ENCODE data around the gene NSMCE1. TPM values are rescaled to one million over a fixed set of nuclear protein-coding genes. Genes with fewer than 3 reads are reported as not detected.
A peak's percentile ranks its signal among the peaks of the same experiment; 100 is the strongest.

The NSMCE1 gene
- total RNA-seq, 1 experiment from 2014 or later = 19.3 TPM

DNA sequence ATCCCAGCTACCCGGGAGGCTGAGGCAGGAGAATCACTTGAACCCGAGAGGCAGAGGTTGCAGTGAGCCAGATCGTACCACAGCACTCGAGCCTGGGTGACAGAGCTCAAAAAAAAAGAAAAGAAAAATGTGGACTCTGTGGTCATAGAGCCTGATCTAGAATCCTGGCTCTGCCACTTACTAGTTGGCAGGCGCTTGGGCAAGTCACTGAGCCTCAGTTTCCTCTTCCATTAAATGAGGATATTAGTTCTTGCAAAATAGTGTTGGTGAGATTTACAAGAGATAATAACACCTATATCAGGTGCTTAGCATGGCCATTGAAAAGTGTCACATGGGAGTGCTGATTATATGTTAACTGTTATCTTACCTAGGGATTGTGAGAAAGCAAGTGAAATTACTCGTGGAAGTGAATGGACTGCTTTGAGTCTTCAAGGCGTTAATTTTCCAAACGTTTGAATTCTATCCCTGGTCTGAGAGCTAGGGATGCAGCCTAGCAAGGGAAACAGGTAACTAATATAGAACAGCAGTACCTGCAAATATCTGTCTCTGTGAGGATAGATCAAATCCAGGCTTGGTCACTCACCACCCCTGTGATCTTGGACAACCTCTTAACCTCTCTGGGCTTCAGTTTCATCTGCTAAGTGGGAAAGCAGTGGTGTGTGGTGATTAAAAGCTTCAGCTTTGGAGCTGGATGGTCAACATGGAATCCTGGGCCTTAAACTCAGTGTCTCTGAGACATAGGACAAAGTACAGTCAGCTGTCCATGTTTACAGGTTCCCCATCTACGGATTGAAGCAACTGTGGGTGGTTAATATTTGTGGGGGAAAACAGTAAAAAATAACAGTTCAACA lies 953 bp upstream of the NSMCE1 start:
- H3K56ac ChIP-seq (ENCODE audit: insufficient read length, low read depth, low read length) = no peak overlapping the region

More for the DNA sequence above, 953 bp upstream of the NSMCE1 start:
- no peaks in the 10 kb centered on the region; the same call in 1 of the 2 replicates for H3K27me3 Mint-ChIP-seq (ENCODE audit: low read depth)
- no peak overlapping the region for H3K27ac ChIP-seq (ENCODE audit: insufficient read length, low read depth, low read length)
- no peak overlapping the region for H4K91ac ChIP-seq (ENCODE audit: insufficient read length, low read depth, low read length)
- H3K9ac ChIP-seq (ENCODE audit: extremely low read depth, insufficient read length, low read length) = no peak overlapping the region
- H4K5ac ChIP-seq (ENCODE audit: insufficient read length, low read depth, low read length) = no peak overlapping the region
- no peak overlapping the region for H2BK5ac ChIP-seq (ENCODE audit: insufficient read length, low read length)
- H3K27ac Mint-ChIP-seq = no peak overlapping the region
- H3K4me1 Mint-ChIP-seq = peaks cover 7 to 9% of the 10 kb centered on the region in 2 experiments
- WGBS (ENCODE audit: extremely low coverage, insufficient read length, low lambda C conversion rate) = no CpG with 5 or more reads among the region's 9 CpGs
- no peak overlapping the region for H2BK20ac ChIP-seq (ENCODE audit: low read depth, low read length, poor library complexity, severe bottlenecking)
- H3K4me3 Mint-ChIP-seq = peak overlapping the region; percentile 73 to 83; a peak in 2 of 5 replicates
- no peak overlapping the region for H3T11ph ChIP-seq (ENCODE audit: low read length)
- H3K23me2 ChIP-seq (ENCODE audit: insufficient read length, low read depth, low read length, poor library complexity, severe bottlenecking) = no peaks in the 10 kb centered on the region
- H3K18ac ChIP-seq (ENCODE audit: insufficient read length, low read depth, low read length) = no peak overlapping the region
- no peaks in the 10 kb centered on the region for H3K27me3 ChIP-seq (ENCODE audit: insufficient read depth, low read length)
- H3K4me1 ChIP-seq (ENCODE audit: insufficient read depth, low read length) = no peaks in the 10 kb centered on the region; the same call in 1 of the 2 replicates
- H3K79me2 ChIP-seq (ENCODE audit: insufficient read depth, low read length) = no peaks in the 10 kb centered on the region
- no peak overlapping the region for H2BK120ac ChIP-seq (ENCODE audit: low read depth, low read length, poor library complexity, severe bottlenecking)
- no peak overlapping the region for H2AFZ ChIP-seq (ENCODE audit: low read length)
- no peaks in the 10 kb centered on the region for H4K20me1 ChIP-seq (ENCODE audit: control insufficient read depth, insufficient read depth, insufficient read length)
- TF ChIP-seq CTCF (conservative IDR thresholded peaks at IDR 0.05) = no peak
- no peaks in the 10 kb centered on the region for H3K9me3 ChIP-seq (ENCODE audit: control insufficient read depth, low read depth, low read length)
- H3K4me2 ChIP-seq (ENCODE audit: insufficient read depth, insufficient read length, low read length) = peak overlapping the region; percentile 55
- H2AK5ac ChIP-seq (ENCODE audit: insufficient read length, low read length) = no peak overlapping the region
- H3K14ac ChIP-seq (ENCODE audit: insufficient read depth, low read length) = no peak overlapping the region
- H3K23ac ChIP-seq (ENCODE audit: insufficient read length, low read depth, low read length) = no peak overlapping the region
- H3K36me3 Mint-ChIP-seq (ENCODE audit: insufficient read depth in 1 of 3, low read depth in 3 of 3) = peaks cover 2 to 4% (median 3%) of the 10 kb centered on the region in 3 experiments; a peak in 3 of 7 replicates
- peaks cover 3% of the 10 kb centered on the region in 2 experiments; a peak in 2 of 5 replicates for H3K9me3 Mint-ChIP-seq
- DNase-seq = no peak
- no peak overlapping the region for H2BK12ac ChIP-seq (ENCODE audit: insufficient read length, low read depth, low read length)
- no peak overlapping the region for H2BK15ac ChIP-seq (ENCODE audit: low read depth, low read length)
- H4K8ac ChIP-seq (replicated peaks; ENCODE audit: insufficient read length, low read depth, low read length) = no peak overlapping the region
- H3K4ac ChIP-seq (ENCODE audit: low read depth, low read length) = no peak overlapping the region
- H3K79me1 ChIP-seq (ENCODE audit: insufficient read depth, low read depth, low read length, poor library complexity, severe bottlenecking) = no peaks in the 10 kb centered on the region

Measured in H9 (cell line).